ENCODE results near the gene TOP2B.

Gene TOP2B

DNA sequence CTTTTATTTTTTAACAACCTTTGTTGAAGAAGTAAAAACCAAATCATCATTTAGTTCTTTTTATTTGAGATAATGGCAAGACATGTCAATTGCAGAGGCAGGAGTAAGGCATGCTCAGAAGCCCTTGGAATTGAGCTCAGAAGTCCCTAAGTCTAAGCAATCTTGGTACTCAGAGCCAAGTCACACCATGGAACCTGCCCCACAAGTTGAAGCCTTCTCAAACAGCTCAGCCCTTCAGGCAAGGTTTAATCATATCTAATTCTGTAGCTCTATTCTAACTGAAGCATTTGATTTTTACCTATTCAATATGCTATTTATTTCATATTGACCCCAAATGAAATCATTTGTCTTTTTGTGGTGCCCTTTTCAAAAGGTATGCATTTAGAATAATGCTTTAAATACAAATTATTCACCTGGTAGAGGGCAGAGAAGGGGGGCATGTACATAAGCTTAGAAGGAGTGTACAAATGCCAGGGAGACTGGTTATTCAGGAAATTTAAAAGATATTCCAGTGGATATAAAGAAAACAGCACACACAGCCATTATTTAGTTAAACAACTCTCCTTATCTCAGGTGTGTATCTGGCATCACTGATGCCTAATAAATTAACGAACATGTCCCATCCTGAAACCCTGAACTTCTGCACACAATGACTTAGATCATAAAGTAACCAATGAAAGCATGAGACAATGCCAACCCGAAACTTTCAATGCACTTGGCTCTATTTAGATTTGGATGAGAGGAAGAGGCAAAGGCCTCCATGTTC, 26.2 kb upstream of the TOP2B start:
- Histone ChIP-seq H3K9me3 (ENCODE audit: control insufficient read depth in 2 of 2, low read length in 2 of 2) (no peaks in the 10 kb centered on the region), H3K9ac (ENCODE audit: low read length in 2 of 2) (no peak overlapping the region), H3K4me1 (ENCODE audit: control insufficient read depth, insufficient read depth, low read length) (no peaks in the 10 kb centered on the region), H3K4me3 (ENCODE audit: low read length in 2 of 2) (no peak overlapping the region), H3K27me3 (ENCODE audit: control insufficient read depth in 1 of 2, insufficient read depth in 2 of 2, low read length in 2 of 2) (no peaks in the 10 kb centered on the region), H3K36me3 (ENCODE audit: control insufficient read depth in 2 of 2, insufficient read depth in 2 of 2, low read length in 2 of 2) (no peaks in the 10 kb centered on the region), H3K27ac (ENCODE audit: low read length) (no peak overlapping the region)

DNA sequence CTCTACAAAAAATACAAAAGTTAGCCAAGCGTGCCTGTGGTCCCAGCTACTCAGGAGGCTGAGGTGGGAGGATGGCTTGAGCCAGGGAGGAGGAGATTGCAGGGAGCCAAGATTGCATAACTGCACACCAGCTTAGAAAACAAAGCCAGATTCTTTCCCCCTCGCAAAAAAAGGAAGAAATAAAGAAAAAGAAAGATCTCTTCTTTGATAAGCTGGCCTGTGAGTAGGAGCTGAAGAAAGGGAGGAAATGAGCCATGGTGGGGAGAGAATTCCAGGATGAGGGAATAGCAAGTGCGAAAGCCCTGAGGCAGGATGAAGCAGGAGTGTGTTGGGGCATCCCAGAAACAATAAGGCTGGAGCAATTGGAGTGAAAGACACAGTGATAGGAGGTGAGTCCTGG, 24.5 kb upstream of the TOP2B start:
- no peaks in the 10 kb centered on the region for H3K27me3 ChIP-seq (ENCODE audit: control insufficient read depth in 1 of 2, insufficient read depth in 2 of 2, low read length in 2 of 2)
- no peaks in the 10 kb centered on the region for H3K4me1 ChIP-seq (ENCODE audit: control insufficient read depth, insufficient read depth, low read length)
- no peaks in the 10 kb centered on the region for H3K36me3 ChIP-seq (ENCODE audit: control insufficient read depth in 2 of 2, insufficient read depth in 2 of 2, low read length in 2 of 2)
- no peak overlapping the region for H3K27ac ChIP-seq (ENCODE audit: low read length)
- no peak overlapping the region for H3K9ac ChIP-seq (ENCODE audit: low read length in 2 of 2)
- H3K9me3 ChIP-seq (ENCODE audit: control insufficient read depth in 2 of 2, low read length in 2 of 2) = no peaks in the 10 kb centered on the region
- H3K4me3 ChIP-seq (ENCODE audit: low read length in 2 of 2) = no peak overlapping the region

DNA sequence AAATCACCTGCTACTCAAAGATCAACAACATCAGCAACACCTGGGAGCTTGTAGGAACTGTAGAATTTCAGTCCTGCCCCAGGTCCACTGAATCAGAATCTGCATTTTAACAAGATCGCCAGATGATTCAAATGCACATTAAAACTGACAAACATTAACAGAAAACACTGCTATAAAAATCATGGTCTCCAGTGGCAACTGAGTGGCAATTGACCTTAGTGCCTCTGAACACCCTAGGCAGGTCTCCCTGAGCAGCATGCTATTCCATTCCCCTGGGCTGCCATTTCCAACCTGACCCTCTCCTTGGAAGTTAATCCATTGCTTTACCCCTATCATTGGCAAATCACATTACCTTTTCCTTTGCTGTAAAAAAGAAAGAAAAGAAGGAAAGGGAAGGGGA, 23.0 kb upstream of the TOP2B start:
- no peaks in the 10 kb centered on the region for H3K36me3 ChIP-seq (ENCODE audit: control insufficient read depth in 2 of 2, insufficient read depth in 2 of 2, low read length in 2 of 2)
- no peaks in the 10 kb centered on the region for H3K9me3 ChIP-seq (ENCODE audit: control insufficient read depth in 2 of 2, low read length in 2 of 2)
- H3K4me3 ChIP-seq (ENCODE audit: low read length in 2 of 2) = no peak overlapping the region
- no peaks in the 10 kb centered on the region for H3K4me1 ChIP-seq (ENCODE audit: control insufficient read depth, insufficient read depth, low read length)
- no peak overlapping the region for H3K9ac ChIP-seq (ENCODE audit: low read length in 2 of 2)
- no peaks in the 10 kb centered on the region for H3K27me3 ChIP-seq (ENCODE audit: control insufficient read depth in 1 of 2, insufficient read depth in 2 of 2, low read length in 2 of 2)
- no peak overlapping the region for H3K27ac ChIP-seq (ENCODE audit: low read length)

DNA sequence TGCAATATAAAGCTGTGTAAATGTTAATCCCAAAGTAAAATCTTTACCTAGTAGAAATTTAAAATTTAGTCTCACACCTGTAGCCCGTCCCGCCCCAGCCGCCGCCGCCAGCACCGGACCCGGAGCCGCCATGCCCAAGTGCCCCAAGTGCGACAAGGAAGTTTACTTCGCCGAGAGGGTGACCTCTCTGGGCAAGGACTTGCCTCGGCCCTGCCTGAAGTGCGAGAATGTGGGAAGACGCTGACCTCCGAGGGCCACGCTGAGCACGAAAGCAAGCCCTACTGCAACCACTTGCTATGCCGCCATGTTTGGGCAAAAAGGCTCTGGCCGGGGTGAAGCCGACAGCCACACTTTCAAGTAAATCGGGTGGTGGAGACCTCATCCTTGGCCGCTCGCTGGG, 22.1 kb upstream of the TOP2B start:
- Histone ChIP-seq H3K27me3 (ENCODE audit: control insufficient read depth in 1 of 2, insufficient read depth in 2 of 2, low read length in 2 of 2) (no peaks in the 10 kb centered on the region), H3K4me3 (ENCODE audit: low read length in 2 of 2) (no peak overlapping the region), H3K9me3 (ENCODE audit: control insufficient read depth in 2 of 2, low read length in 2 of 2) (no peaks in the 10 kb centered on the region), H3K4me1 (ENCODE audit: control insufficient read depth, insufficient read depth, low read length) (no peaks in the 10 kb centered on the region), H3K9ac (ENCODE audit: low read length in 2 of 2) (no peak overlapping the region), H3K36me3 (ENCODE audit: control insufficient read depth in 2 of 2, insufficient read depth in 2 of 2, low read length in 2 of 2) (no peaks in the 10 kb centered on the region), H3K27ac (ENCODE audit: low read length) (no peak overlapping the region)

DNA sequence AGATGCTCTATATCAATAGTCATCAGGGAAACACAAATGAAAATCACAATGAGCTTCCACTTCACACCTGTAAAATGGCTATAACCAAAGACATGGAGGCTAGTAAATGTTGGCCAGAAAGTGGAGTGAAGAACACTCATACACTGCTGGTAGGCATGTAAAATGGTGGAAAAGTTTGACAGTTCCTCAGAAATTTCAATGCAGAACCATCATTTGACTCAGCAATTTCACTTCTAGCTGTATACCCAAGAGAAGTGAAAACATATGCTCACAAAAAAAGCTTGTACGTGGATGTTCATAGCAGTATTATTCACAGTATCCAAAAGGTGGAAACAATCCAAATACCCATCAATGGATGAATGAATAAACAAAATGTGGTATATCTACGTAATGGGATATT, 19.2 kb upstream of the TOP2B start:
- no peaks in the 10 kb centered on the region for H3K36me3 ChIP-seq (ENCODE audit: control insufficient read depth in 2 of 2, insufficient read depth in 2 of 2, low read length in 2 of 2)
- no peaks in the 10 kb centered on the region for H3K27me3 ChIP-seq (ENCODE audit: control insufficient read depth in 1 of 2, insufficient read depth in 2 of 2, low read length in 2 of 2)
- no peak overlapping the region for H3K27ac ChIP-seq (ENCODE audit: low read length)
- no peak overlapping the region for H3K9ac ChIP-seq (ENCODE audit: low read length in 2 of 2)
- no peak overlapping the region for H3K4me3 ChIP-seq (ENCODE audit: low read length in 2 of 2)
- H3K9me3 ChIP-seq (ENCODE audit: control insufficient read depth in 2 of 2, low read length in 2 of 2) = no peaks in the 10 kb centered on the region
- H3K4me1 ChIP-seq (ENCODE audit: control insufficient read depth, insufficient read depth, low read length) = no peaks in the 10 kb centered on the region

DNA sequence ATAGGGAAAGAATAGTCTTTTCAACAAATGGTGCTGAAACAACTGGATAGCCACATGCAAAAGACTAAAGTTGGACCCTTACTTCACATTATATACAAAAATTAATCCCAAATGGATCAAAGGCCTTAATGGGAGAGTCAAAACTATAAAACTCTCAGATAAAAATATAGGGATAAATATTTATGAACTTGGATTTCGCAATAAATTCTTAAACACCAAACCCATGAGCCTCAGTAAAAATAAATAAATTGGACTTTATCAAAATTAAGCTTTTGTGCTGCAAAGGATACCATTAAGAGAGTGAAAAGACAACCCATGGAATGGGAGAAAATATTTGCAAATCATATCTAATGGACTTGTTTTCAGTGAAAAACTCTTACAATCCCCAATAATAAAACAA, 18.7 kb upstream of the TOP2B start:
- Histone ChIP-seq H3K36me3 (ENCODE audit: control insufficient read depth in 2 of 2, insufficient read depth in 2 of 2, low read length in 2 of 2) (no peaks in the 10 kb centered on the region), H3K4me1 (ENCODE audit: control insufficient read depth, insufficient read depth, low read length) (no peaks in the 10 kb centered on the region), H3K27ac (ENCODE audit: low read length) (no peak overlapping the region), H3K9me3 (ENCODE audit: control insufficient read depth in 2 of 2, low read length in 2 of 2) (no peaks in the 10 kb centered on the region), H3K27me3 (ENCODE audit: control insufficient read depth in 1 of 2, insufficient read depth in 2 of 2, low read length in 2 of 2) (no peaks in the 10 kb centered on the region), H3K9ac (ENCODE audit: low read length in 2 of 2) (no peak overlapping the region), H3K4me3 (ENCODE audit: low read length in 2 of 2) (no peak overlapping the region)

DNA sequence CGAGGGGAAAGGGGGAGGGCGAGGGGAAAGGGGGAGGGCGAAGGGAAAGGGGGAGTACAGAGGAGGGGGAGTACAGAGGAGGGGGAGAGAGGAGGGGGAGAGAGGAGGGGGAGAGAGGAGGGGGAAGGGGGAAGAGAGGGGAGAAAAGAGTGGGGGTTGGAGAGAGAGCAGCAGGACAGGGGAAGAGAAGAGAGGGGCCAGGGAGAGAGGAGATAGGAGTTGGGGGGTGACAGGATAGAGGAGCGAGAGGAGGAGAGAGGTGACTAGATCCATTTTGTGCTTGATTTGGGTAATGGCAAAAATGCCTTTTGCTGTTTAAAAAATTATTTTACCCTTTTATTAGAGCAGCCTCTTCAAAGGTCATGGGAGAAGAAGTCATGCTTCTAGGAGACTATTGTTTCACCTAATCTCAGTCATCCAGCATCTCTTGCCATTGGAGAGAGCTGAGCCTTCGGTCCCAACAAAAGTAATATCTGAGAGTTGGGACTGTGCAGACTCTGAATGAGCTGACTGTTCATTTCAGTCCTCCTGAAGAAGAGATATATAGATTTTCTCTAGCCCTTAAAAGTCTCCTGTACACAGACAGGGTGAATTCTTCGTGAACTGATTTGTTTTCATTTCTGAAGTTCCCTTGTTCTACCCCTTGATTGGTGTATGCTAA, 15.1 kb upstream of the TOP2B start:
- Histone ChIP-seq H3K27me3 (ENCODE audit: control insufficient read depth in 1 of 2, insufficient read depth in 2 of 2, low read length in 2 of 2) (no peaks in the 10 kb centered on the region), H3K4me3 (ENCODE audit: low read length in 2 of 2) (no peak overlapping the region), H3K9ac (ENCODE audit: low read length in 2 of 2) (no peak overlapping the region), H3K4me1 (ENCODE audit: control insufficient read depth, insufficient read depth, low read length) (no peaks in the 10 kb centered on the region), H3K27ac (ENCODE audit: low read length) (no peak overlapping the region), H3K36me3 (ENCODE audit: control insufficient read depth in 2 of 2, insufficient read depth in 2 of 2, low read length in 2 of 2) (no peaks in the 10 kb centered on the region), H3K9me3 (ENCODE audit: control insufficient read depth in 2 of 2, low read length in 2 of 2) (no peaks in the 10 kb centered on the region)

DNA sequence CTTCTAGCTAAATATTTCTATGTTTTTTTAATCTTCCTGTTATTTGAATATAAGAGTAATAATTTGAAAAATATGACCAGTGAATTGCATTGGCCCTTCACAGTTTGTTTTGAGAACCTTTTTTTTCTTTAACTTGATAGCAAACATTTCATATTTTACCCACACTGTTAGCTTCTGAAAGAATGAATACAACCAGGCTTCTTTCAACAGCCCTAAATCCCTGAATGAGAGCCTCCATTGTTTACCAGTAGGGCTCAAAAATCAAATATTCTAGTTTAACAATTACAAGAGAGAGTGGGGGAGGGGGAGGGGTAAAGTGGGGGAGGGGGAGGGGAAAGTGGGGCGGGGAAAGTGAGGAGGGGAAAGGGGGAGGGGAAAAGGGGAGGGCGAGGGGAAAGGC, 14.5 kb upstream of the TOP2B start:
- H3K27me3 ChIP-seq (ENCODE audit: control insufficient read depth in 1 of 2, insufficient read depth in 2 of 2, low read length in 2 of 2) = peaks cover 0 to 2% of the 10 kb centered on the region in 2 donors
- no peaks in the 10 kb centered on the region for H3K36me3 ChIP-seq (ENCODE audit: control insufficient read depth in 2 of 2, insufficient read depth in 2 of 2, low read length in 2 of 2)
- no peak overlapping the region for H3K27ac ChIP-seq (ENCODE audit: low read length)
- H3K9ac ChIP-seq (ENCODE audit: low read length in 2 of 2) = no peak overlapping the region
- H3K4me3 ChIP-seq (ENCODE audit: low read length in 2 of 2) = no peak overlapping the region
- no peaks in the 10 kb centered on the region for H3K9me3 ChIP-seq (ENCODE audit: control insufficient read depth in 2 of 2, low read length in 2 of 2)
- no peaks in the 10 kb centered on the region for H3K4me1 ChIP-seq (ENCODE audit: control insufficient read depth, insufficient read depth, low read length)

DNA sequence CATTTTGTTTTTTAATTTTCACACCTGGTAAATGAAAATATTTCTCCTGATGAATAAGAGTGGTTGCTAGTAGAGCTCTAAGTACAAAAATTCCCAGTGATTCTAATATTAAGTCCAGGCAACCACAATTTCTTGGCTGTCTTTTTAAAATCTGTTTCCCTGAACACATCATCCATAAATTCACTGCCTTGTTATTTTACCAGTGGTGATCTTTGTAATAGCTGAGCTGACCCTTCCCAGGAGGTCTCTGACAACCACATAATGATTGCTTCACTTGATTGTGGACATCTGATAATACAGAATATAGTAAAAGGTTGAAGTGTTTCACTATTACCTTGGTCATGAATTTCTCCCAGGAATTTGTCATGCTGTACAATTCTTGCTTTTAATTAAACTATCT, 13.9 kb upstream of the TOP2B start:
- Histone ChIP-seq H3K4me1 (ENCODE audit: control insufficient read depth, insufficient read depth, low read length) (no peaks in the 10 kb centered on the region), H3K4me3 (ENCODE audit: low read length in 2 of 2) (no peak overlapping the region), H3K27me3 (ENCODE audit: control insufficient read depth in 1 of 2, insufficient read depth in 2 of 2, low read length in 2 of 2) (peaks cover 0 to 2% of the 10 kb centered on the region in 2 donors), H3K36me3 (ENCODE audit: control insufficient read depth in 2 of 2, insufficient read depth in 2 of 2, low read length in 2 of 2) (no peaks in the 10 kb centered on the region), H3K27ac (ENCODE audit: low read length) (no peak overlapping the region), H3K9ac (ENCODE audit: low read length in 2 of 2) (no peak overlapping the region), H3K9me3 (ENCODE audit: control insufficient read depth in 2 of 2, low read length in 2 of 2) (no peaks in the 10 kb centered on the region)

DNA sequence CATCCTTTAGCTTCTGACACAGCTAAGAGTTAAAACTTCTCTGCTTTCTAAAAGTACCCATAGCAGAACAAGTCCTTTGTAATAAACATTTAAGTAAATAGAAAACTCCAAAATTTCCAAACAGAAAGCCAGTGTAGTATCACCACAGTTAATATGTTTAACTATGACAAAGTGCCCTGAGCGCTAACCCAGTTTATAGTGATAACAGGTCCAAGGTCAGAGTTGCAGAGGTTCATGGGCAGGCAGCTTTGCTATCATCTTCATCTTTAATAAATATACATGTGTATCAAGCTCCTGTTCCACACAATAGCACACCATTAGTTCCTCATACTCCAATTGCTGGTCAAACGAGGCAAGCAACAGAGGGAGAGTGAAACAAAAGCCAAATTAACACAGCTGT, 12.4 kb upstream of the TOP2B start:
- no peak overlapping the region for H3K27ac ChIP-seq (ENCODE audit: low read length)
- no peak overlapping the region for H3K4me3 ChIP-seq (ENCODE audit: low read length in 2 of 2)
- H3K27me3 ChIP-seq (ENCODE audit: control insufficient read depth in 1 of 2, insufficient read depth in 2 of 2, low read length in 2 of 2) = peaks cover 0 to 2% of the 10 kb centered on the region in 2 donors
- H3K36me3 ChIP-seq (ENCODE audit: control insufficient read depth in 2 of 2, insufficient read depth in 2 of 2, low read length in 2 of 2) = no peaks in the 10 kb centered on the region
- no peak overlapping the region for H3K9ac ChIP-seq (ENCODE audit: low read length in 2 of 2)
- no peaks in the 10 kb centered on the region for H3K4me1 ChIP-seq (ENCODE audit: control insufficient read depth, insufficient read depth, low read length)
- H3K9me3 ChIP-seq (ENCODE audit: control insufficient read depth in 2 of 2, low read length in 2 of 2) = no peaks in the 10 kb centered on the region

DNA sequence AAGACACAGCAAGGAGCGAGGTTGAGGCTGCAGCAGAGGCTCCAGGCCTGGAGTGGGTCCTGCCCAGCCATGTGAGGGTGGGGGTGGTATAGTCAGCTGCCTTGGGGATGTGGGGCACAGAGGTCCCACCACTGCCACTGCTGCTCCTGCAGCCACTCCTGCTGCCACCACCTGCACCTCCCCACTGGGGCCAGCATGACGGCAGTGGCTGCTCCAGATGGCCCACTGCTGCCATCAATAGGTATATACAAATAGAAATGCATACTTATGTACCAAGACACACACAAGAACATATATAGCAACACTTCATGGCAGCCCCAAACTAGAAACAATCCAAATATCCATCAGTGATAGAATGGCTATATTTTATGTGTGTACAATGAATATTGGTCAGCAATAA, 10.0 kb upstream of the TOP2B start:
- no peak overlapping the region for H3K4me3 ChIP-seq (ENCODE audit: low read length in 2 of 2)
- H3K36me3 ChIP-seq (ENCODE audit: control insufficient read depth in 2 of 2, insufficient read depth in 2 of 2, low read length in 2 of 2) = no peaks in the 10 kb centered on the region
- H3K27me3 ChIP-seq (ENCODE audit: control insufficient read depth in 1 of 2, insufficient read depth in 2 of 2, low read length in 2 of 2) = peaks cover 0 to 2% of the 10 kb centered on the region in 2 donors
- no peak overlapping the region for H3K9ac ChIP-seq (ENCODE audit: low read length in 2 of 2)
- no peak overlapping the region for H3K27ac ChIP-seq (ENCODE audit: low read length)
- no peaks in the 10 kb centered on the region for H3K9me3 ChIP-seq (ENCODE audit: control insufficient read depth in 2 of 2, low read length in 2 of 2)
- H3K4me1 ChIP-seq (ENCODE audit: control insufficient read depth, insufficient read depth, low read length) = no peaks in the 10 kb centered on the region

All from stomach smooth muscle (tissue), 2 donors.